Measurements from ENCODE around the gene GDF7. TPM values are rescaled to one million over a fixed set of nuclear protein-coding genes. Genes with fewer than 3 reads are reported as not detected.

Gene GDF7
- total and polyA plus RNA-seq, 4 experiments from 2014 or later, result 0.04 to 0.26 (median 0.21) TPM

DNA sequence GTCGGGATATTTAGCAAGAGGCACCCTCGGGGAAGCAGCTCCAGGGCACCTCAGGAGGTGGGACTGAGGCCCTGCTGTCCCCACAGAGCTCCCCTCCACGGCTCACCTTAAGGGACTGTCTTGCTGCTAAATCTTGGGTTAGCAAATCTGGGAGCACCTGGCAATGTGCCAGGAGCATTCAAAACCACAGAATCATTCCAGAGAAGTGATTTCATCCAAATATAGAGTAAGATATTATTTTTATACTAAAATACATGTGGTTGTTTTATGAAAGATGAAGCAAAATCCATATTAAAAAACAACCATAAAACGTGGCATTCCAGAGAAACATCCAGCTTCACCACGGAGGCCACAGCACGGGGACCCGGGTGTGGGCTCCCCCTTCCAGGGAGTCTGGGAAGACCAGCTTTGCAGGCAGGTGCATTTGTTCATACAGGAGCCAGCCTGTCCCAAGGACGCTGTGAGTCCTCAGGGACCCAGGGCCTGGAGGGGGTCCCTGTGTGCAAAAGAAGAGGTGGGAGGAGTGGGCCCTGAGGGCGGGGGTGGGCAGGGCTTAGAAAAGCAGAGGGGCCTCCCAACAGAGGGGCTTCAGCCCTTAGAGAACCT is 32.3 kb upstream of the GDF7 start:
- intact Hi-C loops (cut with micrococcal nuclease), result no loop called here
- H3K4me1 ChIP-seq (ENCODE audit: insufficient read depth, low read length), result no peaks in the 10 kb centered on the region
- H3K4me3 Mint-ChIP-seq, result no peak overlapping the region
- H3K27ac Mint-ChIP-seq, result no peak overlapping the region
- no peaks in the 10 kb centered on the region for H3K4me1 Mint-ChIP-seq
- ChIA-PET CTCF (ENCODE audit: partially characterized antibody) (interaction anchor here (0.7 to 3.3 kb wide), 5 partner anchors 9 to 223 kb away, joined by 3 to 20 read pairs (median 5); partner anchors contain the start of genes HS1BP3 and RHOB), POLR2A (ENCODE audit: partially characterized antibody) (interaction anchor here (1.3 to 1.6 kb wide), 2 partner anchors 16 to 188 kb away, joined by 4 to 5 read pairs; partner anchors contain the start of genes HS1BP3 and RHOB)
- H3K36me3 ChIP-seq (ENCODE audit: insufficient read depth, low read length), result peaks cover 8% of the 10 kb centered on the region
- H3K27me3 ChIP-seq (ENCODE audit: insufficient read depth, low read length), result no peaks in the 10 kb centered on the region
- H3K9me3 Mint-ChIP-seq, result no peaks in the 10 kb centered on the region
- H3K27ac ChIP-seq (ENCODE audit: low read depth, low read length), result no peak overlapping the region
- peaks cover 17 to 31% of the 10 kb centered on the region in 2 donors for H3K36me3 Mint-ChIP-seq
- H3K9me3 ChIP-seq (ENCODE audit: control insufficient read depth in 1 of 2, low read length in 2 of 2), result no peaks in the 10 kb centered on the region
- H3K4me3 ChIP-seq (ENCODE audit: low read length in 2 of 2), result no peak overlapping the region
- no peaks in the 10 kb centered on the region for H3K27me3 Mint-ChIP-seq
- DNase-seq, result no peak

DNA sequence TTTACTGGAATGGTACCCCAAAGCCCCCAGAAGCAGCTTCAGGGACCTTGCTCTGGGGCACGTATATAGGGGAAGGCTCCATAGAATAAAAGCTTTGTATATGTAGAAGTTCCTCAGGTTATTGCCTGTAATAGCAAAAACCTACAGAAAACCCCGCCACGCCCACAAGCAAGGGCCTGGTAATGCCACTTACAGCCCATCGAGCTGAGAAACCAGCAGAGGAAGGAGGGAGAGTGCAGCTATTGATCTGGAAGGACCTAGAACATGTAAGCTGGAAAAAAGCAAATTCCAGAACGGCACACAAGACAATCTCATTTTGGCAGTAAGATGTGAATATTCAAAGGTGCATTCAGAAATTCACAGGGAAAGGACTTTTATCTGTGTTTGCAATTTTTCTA is 31.8 kb upstream of the GDF7 start:
- no peak overlapping the region for H3K27ac ChIP-seq (ENCODE audit: low read depth, low read length)
- Mint-ChIP-seq H3K27ac (no peak overlapping the region), H3K4me3 (no peak overlapping the region), H3K36me3 (peaks cover 19 to 34% of the 10 kb centered on the region in 2 donors), H3K27me3 (no peaks in the 10 kb centered on the region), H3K9me3 (no peaks in the 10 kb centered on the region), H3K4me1 (no peaks in the 10 kb centered on the region)
- no peaks in the 10 kb centered on the region for H3K4me1 ChIP-seq (ENCODE audit: insufficient read depth, low read length)
- H3K36me3 ChIP-seq (ENCODE audit: insufficient read depth, low read length), result peaks cover 8% of the 10 kb centered on the region
- no peaks in the 10 kb centered on the region for H3K9me3 ChIP-seq (ENCODE audit: control insufficient read depth in 1 of 2, low read length in 2 of 2)
- H3K4me3 ChIP-seq (ENCODE audit: low read length in 2 of 2), result no peak overlapping the region
- POLR2A ChIA-PET (ENCODE audit: partially characterized antibody), result interaction anchor here (1.3 to 1.6 kb wide), 2 partner anchors 16 to 189 kb away, joined by 4 to 5 read pairs; partner anchors contain the start of genes HS1BP3 and RHOB
- DNase-seq, result no peak
- CTCF ChIA-PET (ENCODE audit: partially characterized antibody), result interaction anchor here (1.4 to 3.3 kb wide), 3 partner anchors 8 to 188 kb away, joined by 5 to 20 read pairs (median 10); partner anchors contain the start of genes HS1BP3 and RHOB
- intact Hi-C loops (cut with micrococcal nuclease), result no loop called here
- no peaks in the 10 kb centered on the region for H3K27me3 ChIP-seq (ENCODE audit: insufficient read depth, low read length)

DNA sequence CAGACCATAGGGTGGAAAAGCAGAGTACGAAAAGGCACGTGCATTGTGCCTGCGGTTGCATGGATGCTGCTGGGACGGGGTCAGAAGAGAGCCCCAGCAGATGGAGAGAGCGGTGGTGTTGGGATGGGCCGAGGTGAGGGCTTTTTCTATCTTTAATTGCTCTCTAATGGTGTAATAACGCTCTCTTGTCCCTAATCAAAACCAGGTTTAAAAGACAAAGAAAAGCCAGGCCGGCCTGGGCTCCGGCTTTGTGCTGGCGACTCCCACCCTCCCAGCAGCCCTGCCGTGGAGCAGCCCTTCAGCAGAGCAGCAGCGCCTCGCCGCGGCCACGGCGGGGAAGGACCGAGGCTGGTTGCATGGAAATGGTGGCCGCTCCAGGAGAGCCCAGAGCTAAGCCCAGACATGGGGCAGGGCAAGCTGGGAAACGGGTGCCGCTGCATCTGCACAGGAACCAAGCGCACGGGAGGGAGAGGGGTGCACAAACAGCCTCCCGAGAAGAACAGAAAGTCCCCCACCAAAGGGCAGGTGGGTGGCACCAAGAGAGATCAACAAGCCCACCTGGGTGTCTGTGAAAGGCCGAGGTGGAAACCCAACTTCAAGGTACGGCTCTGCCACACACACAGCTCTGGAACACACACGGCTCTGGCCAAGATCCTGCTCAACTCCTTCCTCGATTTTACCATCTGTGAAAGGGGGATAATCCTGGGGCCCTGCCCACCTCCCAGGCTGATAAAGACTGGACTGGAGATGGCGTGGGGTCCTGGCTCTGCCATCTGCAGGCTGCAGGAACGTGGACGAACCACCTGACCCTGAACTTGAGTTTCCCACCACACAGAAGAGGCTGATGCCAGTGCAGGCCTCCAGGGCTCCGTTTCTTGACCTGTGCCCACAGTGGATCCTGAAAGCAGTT is 31.0 kb upstream of the GDF7 start:
- peak overlapping the region in 1 of 7 donors; percentile 17 for H3K27ac Mint-ChIP-seq
- POLR2A ChIA-PET (ENCODE audit: partially characterized antibody), result interaction anchor here (1.3 to 1.6 kb wide), 2 partner anchors 15 to 189 kb away, joined by 4 to 5 read pairs; partner anchors contain the start of genes HS1BP3 and RHOB

DNA sequence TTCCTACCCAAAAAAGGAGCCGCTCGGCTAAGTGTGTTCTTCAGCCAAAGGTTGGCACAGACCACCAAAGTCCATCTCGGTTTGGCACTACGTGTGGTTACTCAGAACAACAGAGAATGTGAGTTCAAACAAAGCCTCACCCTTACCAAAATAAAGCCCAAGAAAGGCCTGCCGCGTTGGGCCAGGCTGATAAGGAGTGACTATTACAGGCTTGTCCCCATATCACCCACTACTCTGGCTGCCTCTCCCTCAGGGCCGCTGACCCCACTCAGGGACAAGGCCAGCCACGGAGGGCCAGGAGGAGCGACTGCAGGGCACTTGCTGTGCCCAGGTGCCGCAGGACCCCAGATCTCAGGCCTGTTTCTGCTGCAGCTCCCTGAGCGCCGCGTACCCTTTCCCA is 29.8 kb upstream of the GDF7 start:
- Histone ChIP-seq H3K27me3 (ENCODE audit: insufficient read depth, low read length) (no peaks in the 10 kb centered on the region), H3K27ac (ENCODE audit: low read depth, low read length) (no peak overlapping the region), H3K4me3 (ENCODE audit: low read length in 2 of 2) (no peak overlapping the region), H3K36me3 (ENCODE audit: insufficient read depth, low read length) (peaks cover 11% of the 10 kb centered on the region), H3K9me3 (ENCODE audit: control insufficient read depth in 1 of 2, low read length in 2 of 2) (no peaks in the 10 kb centered on the region), H3K4me1 (ENCODE audit: insufficient read depth, low read length) (no peaks in the 10 kb centered on the region)
- no peak for DNase-seq
- intact Hi-C loops (cut with micrococcal nuclease), result no loop called here
- CTCF ChIA-PET (ENCODE audit: partially characterized antibody), result interaction anchor here (0.8 kb wide), 1 partner anchor 196 kb away, joined by 4 read pairs; no protein-coding TSS in a partner anchor
- H3K27ac Mint-ChIP-seq, result no peak overlapping the region
- POLR2A ChIA-PET (ENCODE audit: partially characterized antibody), result no interaction called here
- no peaks in the 10 kb centered on the region for H3K9me3 Mint-ChIP-seq
- no peaks in the 10 kb centered on the region for H3K27me3 Mint-ChIP-seq
- no peak overlapping the region for H3K4me3 Mint-ChIP-seq
- H3K36me3 Mint-ChIP-seq, result peaks cover 27 to 46% of the 10 kb centered on the region in 2 donors
- H3K4me1 Mint-ChIP-seq, result no peaks in the 10 kb centered on the region

More for the DNA sequence above, 31.0 kb upstream of the GDF7 start:
- Histone ChIP-seq H3K4me3 (ENCODE audit: low read length in 2 of 2) (no peak overlapping the region), H3K36me3 (ENCODE audit: insufficient read depth, low read length) (peaks cover 9% of the 10 kb centered on the region), H3K9me3 (ENCODE audit: control insufficient read depth in 1 of 2, low read length in 2 of 2) (no peaks in the 10 kb centered on the region), H3K27ac (ENCODE audit: low read depth, low read length) (no peak overlapping the region), H3K4me1 (ENCODE audit: insufficient read depth, low read length) (no peaks in the 10 kb centered on the region), H3K27me3 (ENCODE audit: insufficient read depth, low read length) (no peaks in the 10 kb centered on the region)
- H3K27me3 Mint-ChIP-seq, result no peaks in the 10 kb centered on the region
- CTCF ChIA-PET (ENCODE audit: partially characterized antibody), result interaction anchor here (0.7 to 3.3 kb wide), 3 partner anchors 7 to 37 kb away, joined by 3 to 20 read pairs (median 10); partner anchors contain the start of gene HS1BP3
- intact Hi-C loops (cut with micrococcal nuclease), result no loop called here
- H3K4me1 Mint-ChIP-seq, result no peaks in the 10 kb centered on the region
- H3K36me3 Mint-ChIP-seq, result peaks cover 20 to 40% of the 10 kb centered on the region in 2 donors
- no peaks in the 10 kb centered on the region for H3K9me3 Mint-ChIP-seq
- no peak overlapping the region for H3K4me3 Mint-ChIP-seq
- DNase-seq, result peak in 4 of 5 donors; percentile 8 to 20 (median 18)

DNA sequence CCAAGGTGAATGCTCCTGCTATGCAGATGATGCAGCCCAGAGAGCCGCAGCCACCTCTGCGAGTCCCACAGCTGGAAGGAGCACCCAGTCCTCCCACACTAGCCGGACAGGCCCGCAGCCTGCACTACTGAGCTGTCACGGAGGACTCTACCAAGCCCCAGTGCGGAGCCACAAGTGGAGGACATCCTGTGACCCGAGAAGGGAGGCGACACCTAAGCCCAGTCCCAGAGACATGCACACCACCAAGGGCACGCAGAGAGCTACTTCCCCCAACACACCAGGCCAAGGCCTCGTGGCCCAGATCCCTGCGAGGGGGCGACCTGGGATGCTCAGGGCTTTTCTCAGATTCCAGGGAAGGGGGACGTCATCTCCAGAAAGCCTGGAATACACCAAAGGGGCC is 28.9 kb upstream of the GDF7 start:
- H3K9me3 Mint-ChIP-seq, result no peaks in the 10 kb centered on the region
- Histone ChIP-seq H3K9me3 (ENCODE audit: control insufficient read depth in 1 of 2, low read length in 2 of 2) (no peaks in the 10 kb centered on the region), H3K36me3 (ENCODE audit: insufficient read depth, low read length) (peaks cover 11% of the 10 kb centered on the region), H3K27me3 (ENCODE audit: insufficient read depth, low read length) (no peaks in the 10 kb centered on the region), H3K27ac (ENCODE audit: low read depth, low read length) (no peak overlapping the region), H3K4me3 (ENCODE audit: low read length in 2 of 2) (no peak overlapping the region), H3K4me1 (ENCODE audit: insufficient read depth, low read length) (no peaks in the 10 kb centered on the region)
- peaks cover 30 to 51% of the 10 kb centered on the region in 2 donors for H3K36me3 Mint-ChIP-seq
- no peak overlapping the region for H3K27ac Mint-ChIP-seq
- intact Hi-C loops (cut with micrococcal nuclease), result no loop called here
- H3K4me1 Mint-ChIP-seq, result peaks cover 0 to 4% (median 3%) of the 10 kb centered on the region in 4 donors
- H3K27me3 Mint-ChIP-seq, result no peaks in the 10 kb centered on the region
- H3K4me3 Mint-ChIP-seq, result no peak overlapping the region
- CTCF ChIA-PET (ENCODE audit: partially characterized antibody), result no interaction called here
- POLR2A ChIA-PET (ENCODE audit: partially characterized antibody), result no interaction called here
- no peak for DNase-seq

DNA sequence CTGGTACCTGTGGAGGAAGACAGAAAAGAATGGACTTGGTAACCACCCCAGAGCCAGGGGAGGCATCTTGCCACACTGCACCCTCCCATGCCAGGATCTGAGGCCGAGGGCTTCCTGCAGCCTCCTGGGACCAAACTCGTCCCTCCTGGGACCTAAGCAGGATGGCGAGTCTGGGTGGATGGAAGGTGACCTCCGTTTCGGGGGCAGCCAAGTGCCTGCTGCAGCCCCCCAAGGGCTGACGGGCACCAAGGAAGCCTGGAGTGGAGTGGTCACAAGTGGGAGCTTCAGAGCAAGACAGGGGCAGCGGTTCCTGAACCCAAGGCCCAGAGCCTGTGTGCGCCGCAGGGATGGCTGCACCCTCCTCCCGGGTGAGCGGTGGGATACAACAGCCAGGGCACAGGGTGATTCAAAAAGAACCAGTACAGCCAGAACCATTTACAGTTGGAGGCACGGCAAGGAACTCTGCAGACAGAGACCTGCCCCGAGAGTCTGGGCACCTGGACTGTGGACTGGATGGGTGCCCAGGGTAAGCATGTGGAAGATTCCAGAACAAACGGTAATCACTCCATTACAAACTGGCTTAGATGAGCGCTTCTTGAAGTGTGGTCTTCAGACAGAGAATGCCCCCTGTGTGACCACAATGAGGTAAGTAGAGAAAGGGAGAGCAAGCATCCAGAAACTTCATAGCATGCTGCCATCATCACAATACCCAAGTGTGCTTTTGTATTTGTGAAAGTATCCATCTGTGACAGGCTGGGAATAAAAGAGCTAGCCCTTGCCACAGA is 28.1 kb upstream of the GDF7 start:
- Histone ChIP-seq H3K27ac (ENCODE audit: low read depth, low read length) (no peak overlapping the region), H3K4me3 (ENCODE audit: low read length in 2 of 2) (no peak overlapping the region), H3K36me3 (ENCODE audit: insufficient read depth, low read length) (peaks cover 11% of the 10 kb centered on the region), H3K4me1 (ENCODE audit: insufficient read depth, low read length) (no peaks in the 10 kb centered on the region), H3K27me3 (ENCODE audit: insufficient read depth, low read length) (no peaks in the 10 kb centered on the region), H3K9me3 (ENCODE audit: control insufficient read depth in 1 of 2, low read length in 2 of 2) (no peaks in the 10 kb centered on the region)
- intact Hi-C loops (cut with micrococcal nuclease), result no loop called here
- H3K27ac Mint-ChIP-seq, result peak overlapping the region in 1 of 7 donors; percentile 19
- no peak for DNase-seq
- no peaks in the 10 kb centered on the region for H3K27me3 Mint-ChIP-seq
- H3K9me3 Mint-ChIP-seq, result no peaks in the 10 kb centered on the region
- no peak overlapping the region for H3K4me3 Mint-ChIP-seq
- peaks cover 0 to 8% (median 4%) of the 10 kb centered on the region in 4 donors for H3K4me1 Mint-ChIP-seq
- POLR2A ChIA-PET (ENCODE audit: partially characterized antibody), result interaction anchor here (0.7 kb wide), 1 partner anchor 13 kb away, joined by 3 read pairs; no protein-coding TSS in a partner anchor
- CTCF ChIA-PET (ENCODE audit: partially characterized antibody), result interaction anchor here (5.8 to 6.1 kb wide), 2 partner anchors 199 to 227 kb away, joined by 92 to 94 read pairs; no protein-coding TSS in a partner anchor
- H3K36me3 Mint-ChIP-seq, result peaks cover 34 to 55% of the 10 kb centered on the region in 2 donors
